A549 (cell line): ENCODE results near the gene QPCTL. TPM values are rescaled to one million over a fixed set of nuclear protein-coding genes. Genes with fewer than 3 reads are reported as not detected.
A peak's percentile ranks its signal among the peaks of the same experiment; 100 is the strongest.

Source experiments
- ATAC-seq, 2 experiments: fragments of 200-7000 bp in 1 of 2; fragments of >200 bp in 1 of 2; cut with Nextera tagmentation in 1 of 2; cut with Tn5 transposase in 1 of 2; 3 replicates each; pipeline versions ENCODE4 v1.8.0 to v1.9.1; 2018 to 2020; ENCODE audit warnings: mild to moderate bottlenecking in 1 of 2, moderate library complexity in 1 of 2
- CTCF ChIA-PET: fragments of 300-600 bp; sonication (Branson Sonifier 250); formaldehyde crosslinking; extraction: SDS; loops from one replicate; lab custom pipeline; 2021; ENCODE audit warnings: antibody characterized with exemption, inconsistent platforms; lab: Yijun Ruan, JAX
- POLR2A ChIA-PET: fragments of 350-600 bp; formaldehyde crosslinking; extraction: SDS; loops from one replicate; lab custom pipeline; 2021; ENCODE audit warnings: antibody characterized with exemption, inconsistent platforms; lab: Yijun Ruan, JAX
- DNase-seq, 2 experiments: peaks; one replicate each; pipeline versions ENCODE4 v3.0.0 to v3.0.0-alpha.2; 2011 to 2016; ENCODE audit warnings: low read depth in 1 of 2, low spot score in 1 of 2
- FAIRE-seq: peaks from 2 replicates; lab custom pipeline; 2011; peaks lifted over from hg19 to GRCh38; lab: Jason Lieb, UNC
- H3K27ac ChIP-seq, 2 experiments: fragments of >200 bp; sonication (Bioruptor Twin); formaldehyde crosslinking; 3 replicates each; pipeline ENCODE4 v1.5.1; 2016 to 2017
- H3K4me1 ChIP-seq: fragments of >200 bp; sonication (Bioruptor Twin); formaldehyde crosslinking; 3 replicates; pipeline ENCODE4 v1.6.1; 2016
- H3K4me2 ChIP-seq: fragments of >200 bp; sonication (Bioruptor Twin); formaldehyde crosslinking; 3 replicates; pipeline ENCODE4 v1.6.1; 2016
- H3K4me3 ChIP-seq: fragments of >200 bp; sonication (Bioruptor Twin); formaldehyde crosslinking; 3 replicates; pipeline ENCODE4 v1.5.1; 2016
- H3K9me3 ChIP-seq: fragments of >200 bp; sonication (Bioruptor Twin); formaldehyde crosslinking; 3 replicates; pipeline ENCODE4 v1.6.1; 2016
- CBX2 ChIP-seq: fragments of 200-600 bp; sonication (generic); IDR thresholded peaks from 2 replicates; pipeline ENCODE4 v1.6.1; 2016; ENCODE audit warnings: low read depth, mild to moderate bottlenecking, borderline replicate concordance
- CEBPB ChIP-seq, 2 experiments: fragments of >200 bp in 1 of 2; sonication (Bioruptor Twin) in 1 of 2; formaldehyde crosslinking in 1 of 2; IDR thresholded peaks; 2 replicates each; pipeline ENCODE4 v1.6.1; 2012 to 2016
- EHF ChIP-seq: fragments of 250-450 bp; sonication (Bioruptor Pico); IDR thresholded peaks from 2 replicates; pipeline ENCODE4 v1.5.0; 2020; ENCODE audit warnings: mild to moderate bottlenecking
- EP300 ChIP-seq, 2 experiments: fragments of >200 bp; sonication (Bioruptor Twin); formaldehyde crosslinking; IDR thresholded peaks; 2 replicates in 1 of 2; 3 replicates in 1 of 2; pipeline ENCODE4 v1.6.1; 2016 to 2017
- FOSB ChIP-seq: fragments of 250-450 bp; sonication (Bioruptor Pico); IDR thresholded peaks from 2 replicates; pipeline ENCODE4 v1.5.0; 2020; ENCODE audit warnings: mild to moderate bottlenecking, moderate library complexity
- HDAC2 ChIP-seq: fragments of 200-600 bp; sonication (generic); IDR thresholded peaks from 2 replicates; pipeline ENCODE4 v1.6.1; 2016
- HOXA7 ChIP-seq: fragments of 250-450 bp; sonication (Bioruptor Pico); IDR thresholded peaks from 2 replicates; pipeline ENCODE4 v1.5.0; 2020; ENCODE audit warnings: mild to moderate bottlenecking, moderate library complexity
- HOXB13 ChIP-seq: fragments of 250-450 bp; sonication (Bioruptor Pico); IDR thresholded peaks from 2 replicates; pipeline ENCODE4 v1.5.0; 2020; ENCODE audit warnings: low read depth, mild to moderate bottlenecking, moderate library complexity
- KDM1A ChIP-seq: fragments of 200-600 bp; sonication (generic); IDR thresholded peaks from 2 replicates; pipeline ENCODE4 v1.6.1; 2016; ENCODE audit warnings: low read depth, mild to moderate bottlenecking
- KDM5A ChIP-seq: fragments of 200-600 bp; sonication (generic); IDR thresholded peaks from 2 replicates; pipeline ENCODE4 v1.6.1; 2016; ENCODE audit warnings: antibody characterized with exemption, mild to moderate bottlenecking
- MAFK ChIP-seq: fragments of 450-650 bp; IDR thresholded peaks from 2 replicates; pipeline ENCODE4 v1.6.1; 2014; ENCODE audit not compliant: partially characterized antibody
- NPAS2 ChIP-seq: fragments of 250-450 bp; sonication (Bioruptor Pico); IDR thresholded peaks from 2 replicates; pipeline ENCODE4 v1.8.0; 2022; ENCODE audit warnings: mild to moderate bottlenecking, moderate library complexity, borderline replicate concordance
- PBX3 ChIP-seq: IDR thresholded peaks from 2 replicates; pipeline ENCODE4 v1.6.1; 2012
- RAD21 ChIP-seq, 2 experiments: fragments of >200 bp in 1 of 2; sonication (Bioruptor Twin) in 1 of 2; formaldehyde crosslinking in 1 of 2; IDR thresholded peaks in 1 of 2; conservative IDR thresholded peaks in 1 of 2; 2 replicates in 1 of 2; 3 replicates in 1 of 2; pipeline ENCODE4 v1.6.1; 2012 to 2018; ENCODE audit warnings: inconsistent platforms in 1 of 2
- RARB ChIP-seq: fragments of 250-450 bp; sonication (Bioruptor Pico); IDR thresholded peaks from 2 replicates; pipeline ENCODE4 v1.8.0; 2021; ENCODE audit warnings: mild to moderate bottlenecking, moderate library complexity
- SMC3 ChIP-seq: fragments of >200 bp; sonication (Bioruptor Twin); formaldehyde crosslinking; IDR thresholded peaks from 3 replicates; pipeline ENCODE4 v1.6.1; 2018; ENCODE audit warnings: inconsistent platforms
- SREBF2 ChIP-seq: fragments of 450-650 bp; IDR thresholded peaks from 2 replicates; pipeline ENCODE4 v1.6.1; 2014; ENCODE audit warnings: mild to moderate bottlenecking, moderate library complexity
- TP53 ChIP-seq: fragments of 250-450 bp; sonication (Bioruptor Pico); IDR thresholded peaks from 2 replicates; pipeline ENCODE4 v1.5.0; 2021; ENCODE audit warnings: mild to moderate bottlenecking, moderate library complexity
- ZC3H11A ChIP-seq: fragments of 450-650 bp; IDR thresholded peaks from 2 replicates; pipeline ENCODE4 v1.6.1; 2014; ENCODE audit warnings: antibody characterized with exemption, mild to moderate bottlenecking
- ZFP36 ChIP-seq: fragments of 450-650 bp; IDR thresholded peaks from 2 replicates; pipeline ENCODE4 v1.6.1; 2014; ENCODE audit warnings: borderline replicate concordance; ENCODE audit not compliant: partially characterized antibody
- WGBS: methylation state at CpG from one replicate; pipeline ENCODE4 v1.1.6; 2017; ENCODE audit errors: missing lambda C conversion rate; 5-methylcytosine and 5-hydroxymethylcytosine counted together
- polyA plus RNA-seq, 4 experiments: library from polyadenylated mRNA; depleted of rRNA in 3 of 4; stranded (reverse); fragments of >200 nt; fragmentation: RNase III in 1 of 4; extraction: RNeasy Plus Mini Kit Qiagen cat#74134 plus additional on column Dnase treatment in 1 of 4; gene quantifications; 2 replicates in 3 of 4; 3 replicates in 1 of 4; pipeline ENCODE4 v1.2.3, GENCODE V29; 2011 to 2017

QPCTL gene
- polyA plus RNA-seq, 2 of the 4 experiments (the other 2 are of a cell fraction): 9.4 to 10.4 TPM

GRCh38 chr19:45739498-45740439 is 47.3 kb downstream of the QPCTL start:
- peak in 1 of 2 experiments; percentile 10; a peak in 1 of 4 replicates for TF ChIP-seq CEBPB (IDR thresholded peaks at IDR 0.05)
- no peak for TF ChIP-seq SMC3
- TF ChIP-seq PBX3: no peak
- no peak for TF ChIP-seq NPAS2 (CRISPR knock-in tag)
- TF ChIP-seq, all 56 proteins: peak for 1
- ChIA-PET CTCF (interaction anchor here (0.6 to 9.5 kb wide), 7 partner anchors 9 to 78 kb away, joined by 3 to 68 read pairs (median 3); partner anchors contain the start of gene FBXO46), POLR2A (interaction anchor here (1.4 kb wide), 3 partner anchors 23 to 47 kb away, joined by 3 to 6 read pairs (median 3); partner anchors contain the start of genes QPCTL and SIX5)
- WGBS: 81% methylated on average over 10 of the region's 10 CpGs
- Histone ChIP-seq H3K9me3 (no peaks in the 10 kb centered on the region), H3K27ac (no peak overlapping the region), H3K4me1 (peaks cover 7% of the 10 kb centered on the region; the same call in 1 of the 3 replicates), H3K4me3 (no peak overlapping the region), H3K4me2 (no peak overlapping the region)
- FAIRE-seq (no peak), ATAC-seq (peak; percentile 48 to 64; a peak in 3 of 6 replicates), DNase-seq (peak in 1 of 2 experiments; percentile 55)

GRCh38 chr19:45742969-45743368 is 50.5 kb downstream of the QPCTL start:
- ChIA-PET CTCF (interaction anchor here (1.0 to 9.5 kb wide), 8 partner anchors 9 to 121 kb away, joined by 3 to 68 read pairs (median 4); partner anchors contain the start of genes FBXO46, FOXA3, QPCTL and SIX5), POLR2A (no interaction called here)
- ATAC-seq (peak; percentile 20 to 38; a peak in 3 of 6 replicates), FAIRE-seq (no peak), DNase-seq (no peak)
- H3K27ac ChIP-seq: no peak overlapping the region
- no peaks in the 10 kb centered on the region for H3K4me1 ChIP-seq
- no peak for TF ChIP-seq CBX2
- TF ChIP-seq EHF (CRISPR knock-in tag): no peak
- TF ChIP-seq RAD21 (conservative IDR thresholded peaks at IDR 0.05 in 1 of 2, IDR thresholded peaks at IDR 0.05 in 1 of 2): no peak
- no peak for TF ChIP-seq FOSB
- no peak for TF ChIP-seq TP53 (CRISPR knock-in tag)
- no peak overlapping the region for H3K4me2 ChIP-seq
- no peaks in the 10 kb centered on the region for H3K9me3 ChIP-seq
- WGBS: 53% methylated on average over 4 of the region's 4 CpGs
- no peak overlapping the region for H3K4me3 ChIP-seq

GRCh38 chr19:45745606-45746005 is 53.1 kb downstream of the QPCTL start:
- WGBS: 90% methylated on average over 6 of the region's 6 CpGs
- ChIA-PET POLR2A (interaction anchor here (1.0 kb wide), 1 partner anchor 24 kb away, joined by 5 read pairs; the partner anchor contains the start of gene SIX5), CTCF (interaction anchor here (0.6 to 9.5 kb wide), 8 partner anchors 11 to 332 kb away, joined by 3 to 68 read pairs (median 5); partner anchors contain the start of genes FBXO46, QPCTL and SIX5)
- Histone ChIP-seq H3K27ac (no peak overlapping the region), H3K4me3 (no peak overlapping the region), H3K9me3 (no peaks in the 10 kb centered on the region), H3K4me2 (no peak overlapping the region), H3K4me1 (no peaks in the 10 kb centered on the region)
- TF ChIP-seq HOXB13 (CRISPR knock-in tag) (no peak), HOXA7 (no peak), ZFP36 (no peak), ZC3H11A (no peak), RARB (no peak), KDM1A (no peak), EP300 (IDR thresholded peaks at IDR 0.05) (no peak), KDM5A (no peak), SREBF2 (no peak)
- no peak for DNase-seq
- no peak for FAIRE-seq
- no peak for ATAC-seq

- 60% methylated on average over 5 of the region's 5 CpGs for WGBS
- POLR2A ChIA-PET: no interaction called here
- CTCF ChIA-PET: interaction anchor here (0.7 to 9.5 kb wide), 3 partner anchors 9 to 32 kb away, joined by 3 to 68 read pairs (median 9); partner anchors contain the start of gene SIX5
These were observed 54.4 kb downstream of the QPCTL start for GRCh38 chr19:45746866-45747265.

More at GRCh38 chr19:45746866-45747265, 54.4 kb downstream of the QPCTL start:
- no peak overlapping the region for H3K27ac ChIP-seq
- H3K4me2 ChIP-seq: no peak overlapping the region
- H3K4me1 ChIP-seq: no peaks in the 10 kb centered on the region
- DNase-seq (no peak), ATAC-seq (no peak), FAIRE-seq (no peak)
- TF ChIP-seq MAFK (no peak), HDAC2 (no peak)
- H3K4me3 ChIP-seq: no peak overlapping the region
- H3K9me3 ChIP-seq: no peaks in the 10 kb centered on the region
